ENCODE data around the gene RBMS3. TPM values are rescaled to one million over a fixed set of nuclear protein-coding genes. Genes with fewer than 3 reads are reported as not detected.
A peak's percentile ranks its signal among the peaks of the same experiment; 100 is the strongest.

The RBMS3 gene
- total RNA-seq, 1 donor from 2014 or later, result 22.6 TPM

GRCh38 chr3:29711255-29711771 lies 430.4 kb downstream of the RBMS3 start:
- no peak for DNase-seq (ENCODE audit: low read depth in 2 of 2)

GRCh38 chr3:29716213-29716612 lies 435.3 kb downstream of the RBMS3 start:
- DNase-seq (ENCODE audit: low read depth in 2 of 2), result no peak

GRCh38 chr3:29718661-29719065 lies 437.8 kb downstream of the RBMS3 start:
- DNase-seq (ENCODE audit: low read depth in 2 of 2), result no peak

- no peak for DNase-seq (ENCODE audit: low read depth in 2 of 2)
Observed at GRCh38 chr3:29720665-29721064, 439.8 kb downstream of the RBMS3 start.

GRCh38 chr3:29721789-29722188 lies 440.9 kb downstream of the RBMS3 start:
- DNase-seq (ENCODE audit: low read depth in 2 of 2), result no peak

- DNase-seq (ENCODE audit: low read depth in 2 of 2), result no peak
Observed at GRCh38 chr3:29731050-29731449, 450.2 kb downstream of the RBMS3 start.

- no peak for DNase-seq (ENCODE audit: low read depth in 2 of 2)
Observed at GRCh38 chr3:29741231-29741630, 460.4 kb downstream of the RBMS3 start.

GRCh38 chr3:29745232-29745870 lies 464.5 kb downstream of the RBMS3 start:
- DNase-seq (ENCODE audit: low read depth in 2 of 2), result no peak

- DNase-seq (ENCODE audit: low read depth in 2 of 2), result peak; percentile 46 to 76
Observed at GRCh38 chr3:29746163-29746760, 465.4 kb downstream of the RBMS3 start.

- peak in 1 of 2 donors; percentile 8 for DNase-seq (ENCODE audit: low read depth in 2 of 2)
Observed at GRCh38 chr3:29747991-29748390, 467.1 kb downstream of the RBMS3 start.

- no peak for DNase-seq (ENCODE audit: low read depth in 2 of 2)
Observed at GRCh38 chr3:29751647-29752314, 470.9 kb downstream of the RBMS3 start.

GRCh38 chr3:29754346-29754745 lies 473.5 kb downstream of the RBMS3 start:
- DNase-seq (ENCODE audit: low read depth in 2 of 2), result no peak

GRCh38 chr3:29755416-29755815 lies 474.5 kb downstream of the RBMS3 start:
- no peak for DNase-seq (ENCODE audit: low read depth in 2 of 2)

- DNase-seq (ENCODE audit: low read depth in 2 of 2), result peak; percentile 39 to 78
Observed at GRCh38 chr3:29757054-29757777, 476.3 kb downstream of the RBMS3 start.

- no peak for DNase-seq (ENCODE audit: low read depth in 2 of 2)
Observed at GRCh38 chr3:29758108-29758433, 477.2 kb downstream of the RBMS3 start.

GRCh38 chr3:29758434-29759322 lies 477.8 kb downstream of the RBMS3 start:
- peak; percentile 52 to 86 for DNase-seq (ENCODE audit: low read depth in 2 of 2)

GRCh38 chr3:29759411-29760225 lies 478.7 kb downstream of the RBMS3 start:
- DNase-seq (ENCODE audit: low read depth in 2 of 2), result peak; percentile 8 to 36

- no peak for DNase-seq (ENCODE audit: low read depth in 2 of 2)
Observed at GRCh38 chr3:29760226-29760685, 479.4 kb downstream of the RBMS3 start.

GRCh38 chr3:29761517-29761916 lies 480.6 kb downstream of the RBMS3 start:
- no peak for DNase-seq (ENCODE audit: low read depth in 2 of 2)

GRCh38 chr3:29763115-29763514 lies 482.2 kb downstream of the RBMS3 start:
- DNase-seq (ENCODE audit: low read depth in 2 of 2), result no peak

Data from lung microvascular endothelial cell (primary cell).